Peyer's patch (tissue), 4 donors: ENCODE measurements around the gene GPR160. TPM values are rescaled to one million over a fixed set of nuclear protein-coding genes. Genes with fewer than 3 reads are reported as not detected.

Experiments
- DNase-seq, 3 donors: peaks; one replicate each; pipeline ENCODE4 v3.0.0-alpha.2; 2017 to 2019
- H3K27ac ChIP-seq, 4 donors: fragments of 200-600 bp; sonication (generic); one replicate each; pipeline ENCODE4 v1.5.1; 2016 to 2019
- H3K27me3 ChIP-seq, 2 donors: fragments of 200-600 bp; sonication (generic); one replicate each; pipeline ENCODE4 v1.5.1; 2019
- H3K36me3 ChIP-seq, 3 donors: fragments of 200-600 bp; sonication (generic); one replicate each; pipeline ENCODE4 v1.5.1; 2016 to 2019
- H3K4me1 ChIP-seq, 4 donors: fragments of 200-600 bp; sonication (generic); one replicate each; pipeline ENCODE4 v1.5.1; 2016 to 2019
- H3K4me3 ChIP-seq, 4 donors: fragments of 200-600 bp; sonication (generic); 1 replicate in 3 of 4; 2 replicates in 1 of 4; pipeline ENCODE4 v1.5.1; 2016 to 2019; ENCODE audit warnings: mild to moderate bottlenecking in 1 of 4
- H3K9me3 ChIP-seq, 4 donors: fragments of 200-600 bp; sonication (generic); one replicate each; pipeline ENCODE4 v1.5.1; 2016 to 2019; ENCODE audit warnings: mild to moderate bottlenecking in 1 of 4
- CTCF ChIP-seq, 6 experiments: fragments of 450-650 bp in 4 of 6; fragments of 200-600 bp in 2 of 6; sonication (generic) in 1 of 6; IDR thresholded peaks; one replicate each; pipeline ENCODE4 v1.5.1; 2017 to 2019; ENCODE audit warnings: antibody characterized with exemption in 6 of 6, mild to moderate bottlenecking in 3 of 6, moderate library complexity in 1 of 6
- POLR2A ChIP-seq, 2 donors: fragments of 450-650 bp; IDR thresholded peaks; one replicate each; pipeline ENCODE4 v1.5.1; 2017; ENCODE audit warnings: antibody characterized with exemption in 2 of 2, mild to moderate bottlenecking in 2 of 2, moderate library complexity in 2 of 2
- total RNA-seq, 4 donors: library from RNA; depleted of rRNA; stranded (reverse); fragments of >200 nt; gene quantifications; one replicate each; pipeline ENCODE4 v1.1.0, GENCODE V29; 2016

GPR160 gene
- total RNA-seq, 4 donors from 2014 or later, result 144 to 231 (median 203) TPM

- Histone ChIP-seq H3K36me3 (peaks cover 0 to 43% (median 0%) of the 10 kb centered on the region in 3 donors), H3K27me3 (no peaks in the 10 kb centered on the region), H3K9me3 (no peaks in the 10 kb centered on the region), H3K4me1 (no peaks in the 10 kb centered on the region), H3K27ac (no peak overlapping the region), H3K4me3 (no peak overlapping the region)
- no peak for DNase-seq
- no peak for TF ChIP-seq CTCF (IDR thresholded peaks at IDR 0.05)
- no peak for TF ChIP-seq POLR2A (IDR thresholded peaks at IDR 0.05)
These were observed 41.7 kb upstream of the GPR160 start for GRCh38 chr3:169996063-169996462.

- peaks cover 0 to 5% (median 0%) of the 10 kb centered on the region in 4 donors for H3K4me1 ChIP-seq
- H3K27ac ChIP-seq, result no peak overlapping the region
- no peak overlapping the region for H3K4me3 ChIP-seq
- H3K27me3 ChIP-seq, result no peaks in the 10 kb centered on the region
- H3K9me3 ChIP-seq, result no peaks in the 10 kb centered on the region
- no peak for DNase-seq
- peaks cover 0 to 18% (median 0%) of the 10 kb centered on the region in 3 donors for H3K36me3 ChIP-seq
- TF ChIP-seq POLR2A (IDR thresholded peaks at IDR 0.05), result no peak
- no peak for TF ChIP-seq CTCF (IDR thresholded peaks at IDR 0.05)
These were observed 39.1 kb upstream of the GPR160 start for GRCh38 chr3:169998668-169999131.

GRCh38 chr3:169999433-169999832 is 38.4 kb upstream of the GPR160 start:
- no peaks in the 10 kb centered on the region for H3K27me3 ChIP-seq
- TF ChIP-seq POLR2A (IDR thresholded peaks at IDR 0.05), result no peak
- TF ChIP-seq CTCF (IDR thresholded peaks at IDR 0.05), result no peak
- no peak overlapping the region for H3K4me3 ChIP-seq
- DNase-seq, result no peak
- peaks cover 0 to 5% (median 0%) of the 10 kb centered on the region in 4 donors for H3K4me1 ChIP-seq
- H3K27ac ChIP-seq, result no peak overlapping the region
- H3K36me3 ChIP-seq, result peaks cover 0 to 10% (median 0%) of the 10 kb centered on the region in 3 donors
- no peaks in the 10 kb centered on the region for H3K9me3 ChIP-seq

GRCh38 chr3:170000051-170000450 is 37.7 kb upstream of the GPR160 start:
- Histone ChIP-seq H3K4me1 (peaks cover 0 to 5% (median 0%) of the 10 kb centered on the region in 4 donors), H3K27ac (no peak overlapping the region), H3K4me3 (no peak overlapping the region), H3K36me3 (peaks cover 0 to 6% (median 0%) of the 10 kb centered on the region in 3 donors), H3K9me3 (no peaks in the 10 kb centered on the region), H3K27me3 (no peaks in the 10 kb centered on the region)
- TF ChIP-seq POLR2A (IDR thresholded peaks at IDR 0.05) (no peak), CTCF (IDR thresholded peaks at IDR 0.05) (no peak)
- no peak for DNase-seq

GRCh38 chr3:170002231-170002630 is 35.6 kb upstream of the GPR160 start:
- no peaks in the 10 kb centered on the region for H3K9me3 ChIP-seq
- no peak for DNase-seq
- TF ChIP-seq POLR2A (IDR thresholded peaks at IDR 0.05), result no peak
- TF ChIP-seq CTCF (IDR thresholded peaks at IDR 0.05), result no peak
- peak overlapping the region in 1 of 4 donors; percentile 11 for H3K27ac ChIP-seq
- peaks cover 0 to 5% (median 0%) of the 10 kb centered on the region in 4 donors for H3K4me1 ChIP-seq
- no peaks in the 10 kb centered on the region for H3K27me3 ChIP-seq
- H3K4me3 ChIP-seq, result no peak overlapping the region
- H3K36me3 ChIP-seq, result no peaks in the 10 kb centered on the region

GRCh38 chr3:170002879-170003278 is 34.9 kb upstream of the GPR160 start:
- H3K27ac ChIP-seq, result peak overlapping the region in 1 of 4 donors; percentile 11

More at GRCh38 chr3:170002879-170003278, 34.9 kb upstream of the GPR160 start:
- no peaks in the 10 kb centered on the region for H3K36me3 ChIP-seq
- no peak overlapping the region for H3K4me3 ChIP-seq
- DNase-seq, result no peak
- H3K27me3 ChIP-seq, result no peaks in the 10 kb centered on the region
- peaks cover 0 to 5% (median 0%) of the 10 kb centered on the region in 4 donors for H3K4me1 ChIP-seq
- H3K9me3 ChIP-seq, result no peaks in the 10 kb centered on the region
- TF ChIP-seq POLR2A (IDR thresholded peaks at IDR 0.05) (no peak), CTCF (IDR thresholded peaks at IDR 0.05) (no peak)
